Suppressor macrophage treated with lipopolysaccharide for 1 hour (primary cell): Measurements from ENCODE around the gene ADAM10.
"Not testable (repeated sequence)": the region's sequence is repeated elsewhere in the genome, so short reads cannot be mapped to it uniquely, and the experiment has no call there.

Experiments
- DNase-seq, 3 donors: peaks; one replicate each; pipeline ENCODE4 v3.0.0-alpha.2; 2020 to 2022

The ADAM10 gene

GRCh38 chr15:58749532-58750337 is at the start of gene ADAM10:
Gene ADAM10 (minus strand): TSS chr15:58749707. CDS start chr15:58749534, 173 bp downstream.
- peak; percentile 100 for DNase-seq

- DNase-seq = no peak
These were observed 48.0 kb upstream of the ADAM10 start for GRCh38 chr15:58797505-58797904.

- DNase-seq = no peak
These were observed 46.3 kb upstream of the ADAM10 start for GRCh38 chr15:58795825-58796224.

GRCh38 chr15:58793862-58794261 is 44.4 kb upstream of the ADAM10 start:
- no peak for DNase-seq

GRCh38 chr15:58788056-58788710 is 38.7 kb upstream of the ADAM10 start:
- DNase-seq = no peak

- DNase-seq = no peak
These were observed 35.8 kb upstream of the ADAM10 start for GRCh38 chr15:58785355-58785754.

- no peak for DNase-seq
These were observed 30.0 kb upstream of the ADAM10 start for GRCh38 chr15:58779554-58779953.

GRCh38 chr15:58777107-58777506 is 27.6 kb upstream of the ADAM10 start:
- no peak for DNase-seq

GRCh38 chr15:58775402-58775801 is 25.9 kb upstream of the ADAM10 start:
- DNase-seq = no peak

GRCh38 chr15:58773024-58773423 is 23.5 kb upstream of the ADAM10 start:
- no peak for DNase-seq

GRCh38 chr15:58771621-58772250 is 22.2 kb upstream of the ADAM10 start:
- no peak for DNase-seq

- DNase-seq = peak; percentile 100
These were observed 21.5 kb upstream of the ADAM10 start, which contains the start of gene MINDY2 for GRCh38 chr15:58770857-58771620. Gene MINDY2 (plus strand): TSS chr15:58771302. CDS start chr15:58771396, 94 bp downstream.

- DNase-seq = peak; percentile 35 to 45 (median 37)
These were observed 21.0 kb upstream of the ADAM10 start for GRCh38 chr15:58770519-58770856.

- DNase-seq = not testable (repeated sequence)
These were observed 19.1 kb upstream of the ADAM10 start for GRCh38 chr15:58768601-58769004.

- DNase-seq = no peak
These were observed 16.8 kb upstream of the ADAM10 start for GRCh38 chr15:58766290-58766689.

- DNase-seq = no peak
These were observed 15.0 kb upstream of the ADAM10 start for GRCh38 chr15:58764468-58764867.

- DNase-seq = no peak
These were observed 13.2 kb upstream of the ADAM10 start for GRCh38 chr15:58762731-58763130.

GRCh38 chr15:58762285-58762684 is 12.8 kb upstream of the ADAM10 start:
- DNase-seq = no peak

GRCh38 chr15:58761010-58761388 is 11.5 kb upstream of the ADAM10 start:
- no peak for DNase-seq

- DNase-seq = no peak
These were observed 11.0 kb upstream of the ADAM10 start for GRCh38 chr15:58760385-58761009.

GRCh38 chr15:58758141-58758540 is 8.6 kb upstream of the ADAM10 start:
- peak; percentile 46 to 56 (median 53) for DNase-seq

GRCh38 chr15:58755956-58756355 is 6.4 kb upstream of the ADAM10 start:
- no peak for DNase-seq

- DNase-seq = no peak
These were observed 5.8 kb upstream of the ADAM10 start for GRCh38 chr15:58755350-58755749.
